K562 (cell line): Measurements from ENCODE around the gene C1orf105. TPM values are rescaled to one million over a fixed set of nuclear protein-coding genes. Genes with fewer than 3 reads are reported as not detected.

Source experiments
- ELF2 ChIP-seq: fragments of 250-450 bp; sonication (Bioruptor Pico); IDR thresholded peaks from 2 replicates; pipeline ENCODE4 v1.5.0; 2021; ENCODE audit warnings: mild to moderate bottlenecking
- EP400 ChIP-seq: fragments of 450-650 bp; IDR thresholded peaks from 2 replicates; pipeline ENCODE4 v1.6.1; 2017; ENCODE audit warnings: antibody characterized with exemption, mild to moderate bottlenecking, moderate library complexity
- GATAD2B ChIP-seq: fragments of 450-650 bp; IDR thresholded peaks from 2 replicates; pipeline ENCODE4 v1.6.1; 2017; ENCODE audit warnings: mild to moderate bottlenecking, borderline replicate concordance
- GTF2E2 ChIP-seq: fragments of 200-800 bp; sonication (Bioruptor generic); IDR thresholded peaks from 2 replicates; pipeline ENCODE4 v1.6.1; 2016; ENCODE audit warnings: missing genetic modification characterization, missing compliant biosample characterization
- HDAC2 ChIP-seq: fragments of 450-650 bp; IDR thresholded peaks from 2 replicates; pipeline ENCODE4 v1.6.1; 2016; ENCODE audit warnings: mild to moderate bottlenecking
- HMGN3 ChIP-seq: IDR thresholded peaks from 2 replicates; pipeline ENCODE4 v1.6.1; 2011; ENCODE audit warnings: borderline replicate concordance, low read depth, mild to moderate bottlenecking, mixed read lengths, low read length; ENCODE audit not compliant: insufficient read length; ENCODE audit errors: extremely low read depth
- U2AF2 ChIP-seq: fragments of 200-400 bp; formaldehyde crosslinking; optimal IDR thresholded peaks from 2 replicates; pipeline ENCODE3; 2017; ENCODE audit warnings: low read depth, mild to moderate bottlenecking, low read length
- ZKSCAN1 ChIP-seq: fragments of 150-350 bp; IDR thresholded peaks from 2 replicates; pipeline ENCODE4 v1.6.1; 2016; ENCODE audit warnings: low read depth, low read length
- ZNF778 ChIP-seq: fragments of 450-650 bp; formaldehyde crosslinking; IDR thresholded peaks from 2 replicates; pipeline ENCODE4 v1.4.0; 2020; ENCODE audit warnings: mild to moderate bottlenecking, moderate library complexity
- polyA plus RNA-seq, 8 experiments: library from polyadenylated mRNA; depleted of rRNA in 4 of 8; stranded (reverse) in 5 of 8; unstranded in 3 of 8; fragments of >200 nt; fragmentation: Nextera tagmentation in 2 of 8; fragmentation: Illumina TruSeq in 1 of 8; extraction: Ambion mirVana in 2 of 8; extraction: Trizol in 1 of 8; gene quantifications; 2 replicates each; pipeline versions ENCODE4 v1.2.1 to v1.2.3, GENCODE V29; 2011 to 2014; ENCODE audit warnings: inconsistent platforms in 1 of 8, missing spikeins in 1 of 8
- total RNA-seq, 7 experiments: library from RNA; depleted of rRNA in 6 of 7; stranded (reverse); fragments of >200 nt in 6 of 7; fragmentation: Illumina TruSeq in 2 of 7; extraction: Trizol in 2 of 7; gene quantifications; 2 replicates each; pipeline versions ENCODE4 v1.2.1 to v1.2.3, GENCODE V29; 2011 to 2021; ENCODE audit warnings: low replicate concordance in 1 of 7
- TF ChIP-seq, protein P1 (sequence below), 2 experiments: fragments of 450-650 bp in 1 of 2; sonication (generic) in 1 of 2; formaldehyde crosslinking in 1 of 2; IDR thresholded peaks; 2 replicates each; pipeline versions ENCODE4 v1.7.1 to v1.9.0; 2016 to 2022; ENCODE audit warnings: inconsistent platforms in 1 of 2, mild to moderate bottlenecking in 1 of 2, missing genetic modification reagents in 1 of 2

C1orf105 gene
- total and polyA plus RNA-seq, 9 of the 15 experiments (the other 6 are each of a cell fraction or from before 2014, with no cell fraction given), result 0.08 TPM; not detected in 8

DNA sequence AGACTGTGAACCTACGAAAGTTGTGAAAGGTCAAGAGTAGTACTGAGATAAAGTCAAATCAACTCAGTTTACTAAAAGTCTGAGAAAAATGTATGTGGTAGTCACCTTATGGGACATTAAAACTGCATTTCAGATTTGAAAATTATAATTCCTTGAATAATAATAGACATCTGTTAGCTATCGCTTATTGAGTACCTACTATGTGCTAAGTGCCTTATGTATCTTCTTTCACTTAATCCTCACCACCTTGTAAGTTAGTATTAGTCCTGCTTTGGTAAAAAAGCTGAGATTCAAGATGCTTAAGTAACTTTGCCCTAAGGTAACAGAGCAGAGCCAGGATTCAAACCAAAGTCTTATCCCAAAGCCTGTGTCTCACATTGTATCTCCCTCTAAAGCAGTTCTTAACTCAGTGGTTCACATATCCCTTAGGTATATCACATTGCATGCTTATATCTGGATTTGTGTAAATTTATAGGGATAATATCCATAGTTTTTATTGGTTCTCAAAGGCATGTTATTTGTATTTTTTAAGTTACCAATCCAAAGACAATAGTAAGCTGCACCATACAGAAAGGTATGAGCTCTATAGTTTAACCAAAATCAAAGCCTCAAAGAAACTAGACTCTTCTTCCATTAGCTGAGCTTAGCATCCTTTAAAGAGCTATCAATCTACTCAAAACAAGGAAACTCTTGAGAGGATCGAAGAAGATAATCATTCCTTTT, 22.5 kb downstream of the C1orf105 start (continued):
- TF ChIP-seq, protein P1, sequence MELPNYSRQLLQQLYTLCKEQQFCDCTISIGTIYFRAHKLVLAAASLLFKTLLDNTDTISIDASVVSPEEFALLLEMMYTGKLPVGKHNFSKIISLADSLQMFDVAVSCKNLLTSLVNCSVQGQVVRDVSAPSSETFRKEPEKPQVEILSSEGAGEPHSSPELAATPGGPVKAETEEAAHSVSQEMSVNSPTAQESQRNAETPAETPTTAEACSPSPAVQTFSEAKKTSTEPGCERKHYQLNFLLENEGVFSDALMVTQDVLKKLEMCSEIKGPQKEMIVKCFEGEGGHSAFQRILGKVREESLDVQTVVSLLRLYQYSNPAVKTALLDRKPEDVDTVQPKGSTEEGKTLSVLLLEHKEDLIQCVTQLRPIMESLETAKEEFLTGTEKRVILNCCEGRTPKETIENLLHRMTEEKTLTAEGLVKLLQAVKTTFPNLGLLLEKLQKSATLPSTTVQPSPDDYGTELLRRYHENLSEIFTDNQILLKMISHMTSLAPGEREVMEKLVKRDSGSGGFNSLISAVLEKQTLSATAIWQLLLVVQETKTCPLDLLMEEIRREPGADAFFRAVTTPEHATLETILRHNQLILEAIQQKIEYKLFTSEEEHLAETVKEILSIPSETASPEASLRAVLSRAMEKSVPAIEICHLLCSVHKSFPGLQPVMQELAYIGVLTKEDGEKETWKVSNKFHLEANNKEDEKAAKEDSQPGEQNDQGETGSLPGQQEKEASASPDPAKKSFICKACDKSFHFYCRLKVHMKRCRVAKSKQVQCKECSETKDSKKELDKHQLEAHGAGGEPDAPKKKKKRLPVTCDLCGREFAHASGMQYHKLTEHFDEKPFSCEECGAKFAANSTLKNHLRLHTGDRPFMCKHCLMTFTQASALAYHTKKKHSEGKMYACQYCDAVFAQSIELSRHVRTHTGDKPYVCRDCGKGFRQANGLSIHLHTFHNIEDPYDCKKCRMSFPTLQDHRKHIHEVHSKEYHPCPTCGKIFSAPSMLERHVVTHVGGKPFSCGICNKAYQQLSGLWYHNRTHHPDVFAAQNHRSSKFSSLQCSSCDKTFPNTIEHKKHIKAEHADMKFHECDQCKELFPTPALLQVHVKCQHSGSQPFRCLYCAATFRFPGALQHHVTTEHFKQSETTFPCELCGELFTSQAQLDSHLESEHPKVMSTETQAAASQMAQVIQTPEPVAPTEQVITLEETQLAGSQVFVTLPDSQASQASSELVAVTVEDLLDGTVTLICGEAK (IDR thresholded peaks at IDR 0.05), result no peak
- TF ChIP-seq, protein P1 (CRISPR knock-in tag; IDR thresholded peaks at IDR 0.05), result no peak
- TF ChIP-seq HMGN3 (peak; percentile 3), HDAC2 (0 out of 2 replicates have a peak, but pooled peaks have one; percentile 8), ZNF778 (CRISPR knock-in tag) (0 out of 2 replicates have a peak, but pooled peaks have one; percentile 68), U2AF2 (no peak), ZKSCAN1 (peak; percentile 97), ELF2 (peak; percentile 34; the same call in 1 of the 2 replicates), GATAD2B (0 out of 2 replicates have a peak, but pooled peaks have one; percentile 24), EP400 (peak; percentile 24), GTF2E2 (tag) (peak; percentile 91)
- TF ChIP-seq, all 486 proteins: peak for 13
